8988T (cell line): Measurements from ENCODE around the gene CAMK2D.

Experiments
- DNase-seq: peaks from one replicate; pipeline ENCODE4 v3.0.0; 2011

Gene CAMK2D

GRCh38 chr4:113677325-113677724 lies 84.2 kb downstream of the CAMK2D start:
- no peak for DNase-seq

GRCh38 chr4:113675731-113676697 lies 85.5 kb downstream of the CAMK2D start:
- no peak for DNase-seq

- no peak for DNase-seq
Observed at GRCh38 chr4:113674733-113675132, 86.8 kb downstream of the CAMK2D start.

- no peak for DNase-seq
Observed at GRCh38 chr4:113674251-113674650, 87.3 kb downstream of the CAMK2D start.

GRCh38 chr4:113673450-113673849 lies 88.1 kb downstream of the CAMK2D start:
- no peak for DNase-seq

- no peak for DNase-seq
Observed at GRCh38 chr4:113666386-113667114, 95.0 kb downstream of the CAMK2D start.

GRCh38 chr4:113665036-113665435 lies 96.5 kb downstream of the CAMK2D start:
- DNase-seq: no peak

GRCh38 chr4:113662581-113662980 lies 99.0 kb downstream of the CAMK2D start:
- DNase-seq: no peak

- DNase-seq: no peak
Observed at GRCh38 chr4:113659127-113659526, 102.4 kb downstream of the CAMK2D start.

GRCh38 chr4:113657586-113658233 lies 103.8 kb downstream of the CAMK2D start:
- no peak for DNase-seq

- no peak for DNase-seq
Observed at GRCh38 chr4:113653871-113654270, 107.7 kb downstream of the CAMK2D start.

GRCh38 chr4:113646442-113646822 lies 115.1 kb downstream of the CAMK2D start:
- no peak for DNase-seq

- no peak for DNase-seq
Observed at GRCh38 chr4:113645771-113646441, 115.6 kb downstream of the CAMK2D start.

GRCh38 chr4:113645288-113645687 lies 116.2 kb downstream of the CAMK2D start:
- no peak for DNase-seq

GRCh38 chr4:113644398-113644797 lies 117.1 kb downstream of the CAMK2D start:
- DNase-seq: no peak

- DNase-seq: no peak
Observed at GRCh38 chr4:113643505-113643904, 118.0 kb downstream of the CAMK2D start.

GRCh38 chr4:113641025-113641431 lies 120.5 kb downstream of the CAMK2D start:
- no peak for DNase-seq

GRCh38 chr4:113639326-113639725 lies 122.2 kb downstream of the CAMK2D start:
- no peak for DNase-seq

- no peak for DNase-seq
Observed at GRCh38 chr4:113638562-113638832, 123.0 kb downstream of the CAMK2D start.

- no peak for DNase-seq
Observed at GRCh38 chr4:113637823-113638561, 123.5 kb downstream of the CAMK2D start.

- DNase-seq: no peak
Observed at GRCh38 chr4:113637363-113637762, 124.2 kb downstream of the CAMK2D start.

GRCh38 chr4:113636877-113637276 lies 124.7 kb downstream of the CAMK2D start:
- no peak for DNase-seq

- no peak for DNase-seq
Observed at GRCh38 chr4:113636438-113636818, 125.1 kb downstream of the CAMK2D start.
